GM18507 (cell line): ENCODE results near the gene WDR27.

Experiments
- DNase-seq: peaks from one replicate; pipeline ENCODE4 v3.0.0; 2011; ENCODE audit warnings: low read depth; ENCODE audit not compliant: insufficient read length; ENCODE audit errors: extremely low spot score
- FAIRE-seq: peaks from 2 replicates; lab custom pipeline; 2011; peaks lifted over from hg19 to GRCh38; lab: Jason Lieb, UNC

WDR27 gene

DNA sequence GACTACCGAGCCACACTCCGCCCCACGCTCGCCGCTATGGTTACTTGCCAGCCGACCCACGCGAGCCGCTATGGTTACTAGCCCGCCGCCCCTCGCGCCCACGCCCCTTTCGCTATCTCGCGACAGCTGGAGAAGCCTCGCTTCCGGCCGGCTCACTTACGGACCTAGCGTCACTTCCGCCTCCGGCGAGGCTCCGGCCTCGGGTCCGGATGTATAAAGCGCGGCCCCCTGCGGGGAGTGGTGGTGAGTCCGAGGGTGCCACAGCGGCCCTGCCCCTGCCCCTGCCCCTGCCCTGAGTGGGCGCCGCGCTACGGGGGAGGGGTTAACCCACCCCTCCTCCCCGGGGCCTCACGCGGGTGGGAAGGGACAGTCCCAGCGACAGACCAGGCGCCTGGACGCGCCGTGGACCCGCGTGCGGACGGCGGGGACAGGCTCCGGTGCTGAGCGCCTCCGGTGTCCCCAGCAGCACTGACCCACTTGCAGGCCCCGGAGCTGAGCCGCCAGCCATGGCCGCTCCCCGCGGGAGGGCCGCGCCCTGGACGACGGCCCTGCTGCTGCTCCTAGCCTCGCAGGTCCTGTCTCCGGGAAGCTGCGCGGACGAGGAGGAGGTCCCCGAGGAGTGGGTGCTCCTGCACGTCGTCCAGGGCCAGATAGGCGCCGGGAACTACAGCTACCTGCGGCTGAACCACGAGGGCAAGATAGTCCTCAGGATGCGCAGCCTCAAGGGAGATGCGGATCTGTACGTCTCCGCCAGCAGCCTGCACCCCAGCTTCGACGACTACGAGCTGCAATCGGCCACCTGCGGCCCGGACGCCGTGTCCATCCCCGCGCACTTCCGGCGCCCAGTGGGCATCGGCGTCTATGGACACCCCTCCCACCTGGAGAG lies at the start of gene WDR27, which contains the start of gene C6orf120:
TSS of gene WDR27 (minus strand) at position 76 of the 886 bp plus-strand sequence. CDS start 13,024 bp downstream, outside the sequence.
TSS of gene C6orf120 (plus strand) at position 173 of the 886 bp plus-strand sequence. CDS start at position 507, 334 bp downstream.
- peak; percentile 94 for FAIRE-seq

GRCh38 chr6:169746556-169746955 lies 44.7 kb upstream of the WDR27 start:
- no peak for FAIRE-seq
- DNase-seq = no peak

More for the DNA sequence above, at the start of gene WDR27, which contains the start of gene C6orf120:
- DNase-seq = peak; percentile 90

- no peak for FAIRE-seq
- no peak for DNase-seq
Observed at GRCh38 chr6:169745405-169745804, 43.6 kb upstream of the WDR27 start.

GRCh38 chr6:169741344-169741743 lies 39.5 kb upstream of the WDR27 start:
- FAIRE-seq = no peak
- no peak for DNase-seq

DNA sequence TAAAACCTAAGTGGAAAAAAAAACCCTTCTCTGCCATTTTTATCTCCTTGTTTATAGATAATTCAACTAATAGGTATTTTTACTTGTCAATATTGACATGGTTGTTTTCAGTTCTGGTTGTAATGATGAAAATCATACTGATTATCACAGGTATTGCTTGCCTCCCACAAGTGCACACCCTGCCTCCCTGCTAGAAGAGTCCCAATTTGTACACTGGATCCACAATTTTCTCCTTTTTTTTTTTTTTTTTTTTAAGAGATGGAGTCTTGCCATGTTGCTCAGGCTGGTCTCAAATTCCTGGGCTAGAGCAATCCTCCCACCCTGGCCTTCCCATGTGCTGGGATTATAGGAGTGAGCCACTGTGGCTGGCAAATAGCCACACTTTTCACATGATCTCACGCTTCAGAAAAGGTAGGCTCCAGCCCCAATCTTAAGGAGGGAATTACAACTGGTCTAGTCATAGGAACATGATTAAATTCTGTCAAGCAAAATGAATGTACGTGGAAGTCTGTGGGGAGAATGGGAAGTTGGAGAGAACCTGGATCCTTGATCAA lies 37.2 kb upstream of the WDR27 start:
- DNase-seq (no peak), FAIRE-seq (no peak)

DNA sequence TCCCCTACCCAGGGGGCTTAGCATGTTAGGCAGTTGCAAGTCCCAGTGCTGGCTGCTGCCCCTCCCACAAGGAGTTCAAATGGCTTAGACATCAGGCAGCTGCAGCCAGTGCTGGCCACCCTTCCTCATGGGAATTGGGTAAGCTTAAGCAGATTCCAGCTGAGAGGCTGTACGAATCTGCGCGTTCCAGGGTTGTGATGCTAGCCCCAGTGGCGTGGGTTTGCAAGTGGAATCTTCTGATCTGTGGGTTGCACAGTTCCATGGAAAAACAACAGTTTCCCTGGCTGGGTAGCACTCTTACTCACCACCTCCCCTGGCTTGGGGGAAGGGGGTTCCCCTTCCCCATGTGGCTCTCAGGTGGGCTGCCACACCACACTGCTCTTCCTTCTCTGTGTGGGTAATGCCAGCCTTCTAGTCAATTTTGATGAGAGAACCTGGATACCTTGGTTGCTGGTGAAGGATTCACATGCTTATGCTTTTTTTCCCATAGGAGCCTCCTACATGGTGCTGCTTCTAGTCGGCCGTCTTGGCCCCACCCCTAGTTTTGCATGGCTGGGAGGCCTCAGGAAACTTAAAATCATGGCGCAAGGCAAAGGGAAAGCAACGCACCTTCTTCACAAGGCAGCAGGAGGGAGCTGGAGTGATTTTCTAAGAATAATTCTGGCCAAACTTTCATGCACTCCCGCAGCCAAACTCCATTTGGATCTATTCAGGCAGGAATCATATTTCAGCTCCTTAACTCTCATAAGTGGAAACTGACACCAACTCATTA lies 36.6 kb upstream of the WDR27 start:
- DNase-seq (no peak), FAIRE-seq (no peak)

DNA sequence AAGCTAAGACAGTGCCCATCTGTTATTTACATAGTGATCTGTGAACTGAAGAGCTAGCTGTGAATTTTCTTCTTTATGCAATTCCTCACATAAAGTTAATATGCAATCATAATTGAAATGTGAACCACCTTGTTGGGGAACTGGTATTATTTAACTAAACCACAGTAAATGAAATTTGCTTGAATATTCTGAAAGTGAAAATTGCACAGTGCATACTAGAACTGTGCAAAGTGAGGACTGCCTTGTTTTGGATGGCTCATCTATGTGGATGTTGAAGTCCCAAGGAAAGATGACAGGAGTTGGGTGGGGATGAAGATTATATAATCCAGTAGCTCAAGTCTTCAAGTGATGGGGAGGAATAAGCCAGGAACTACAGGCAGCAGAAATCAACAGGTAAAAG lies 28.1 kb upstream of the WDR27 start:
- no peak for FAIRE-seq
- DNase-seq = no peak

- DNase-seq (no peak), FAIRE-seq (no peak)
Observed at GRCh38 chr6:169726963-169727362, 25.1 kb upstream of the WDR27 start.

DNA sequence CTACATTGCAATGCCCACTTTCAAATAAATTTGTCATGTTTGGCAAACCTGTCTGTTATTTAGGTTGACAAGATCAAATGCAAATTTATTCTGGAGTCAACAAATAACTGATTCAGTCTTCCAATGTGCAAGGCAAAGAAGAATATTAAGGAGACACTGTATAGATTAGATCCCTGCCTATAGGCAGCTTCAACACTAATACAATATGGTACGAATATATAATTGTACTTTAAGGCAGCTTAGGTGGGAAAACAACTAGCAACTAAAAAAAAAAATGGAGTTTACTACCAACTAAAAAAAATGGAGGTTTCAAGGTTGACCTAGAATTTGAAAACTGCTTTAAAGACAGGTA lies 24.2 kb upstream of the WDR27 start:
- DNase-seq (no peak), FAIRE-seq (no peak)

- FAIRE-seq (peak; percentile 12), DNase-seq (no peak)
Observed at GRCh38 chr6:169725125-169726048, 23.6 kb upstream of the WDR27 start.

GRCh38 chr6:169724494-169725124 lies 22.8 kb upstream of the WDR27 start, which contains the start of gene PHF10:
TSS of gene PHF10 (minus strand) at chr6:169724500. CDS start at chr6:169723931, 569 bp downstream.
- FAIRE-seq = no peak
- DNase-seq = no peak

DNA sequence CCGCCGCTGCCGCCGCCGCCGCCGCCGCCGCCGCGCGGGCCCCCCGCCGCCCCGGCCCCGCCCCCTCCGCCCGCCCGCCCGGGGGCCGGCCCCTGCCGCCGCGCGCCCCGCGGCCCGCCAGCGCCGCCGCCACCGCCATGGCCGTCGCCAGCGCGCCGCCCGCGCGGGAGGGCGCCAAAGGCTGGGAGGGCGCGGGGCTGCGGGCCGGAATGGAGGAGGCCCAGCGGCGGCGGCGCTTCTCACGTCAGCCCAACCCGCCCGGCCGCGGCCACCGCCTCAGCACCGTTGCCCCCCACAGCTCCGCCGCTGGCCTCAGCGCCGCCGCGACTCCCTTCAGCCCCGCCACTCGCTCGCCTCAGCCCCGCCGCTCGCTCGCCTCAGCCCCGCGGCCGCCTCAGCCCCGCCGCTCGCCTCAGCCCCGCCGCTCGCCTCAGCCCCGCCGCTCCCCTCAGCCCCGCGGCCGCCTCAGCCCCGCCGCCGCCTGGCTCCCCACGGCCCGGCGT lies 22.2 kb upstream of the WDR27 start:
- DNase-seq = no peak
- FAIRE-seq = no peak

- DNase-seq = no peak
- FAIRE-seq = peak; percentile 55
Observed at GRCh38 chr6:169723200-169723909, 21.5 kb upstream of the WDR27 start.

- FAIRE-seq (peak; percentile 48), DNase-seq (no peak)
Observed at GRCh38 chr6:169722362-169723199, 20.8 kb upstream of the WDR27 start.

GRCh38 chr6:169720207-169720855 lies 18.5 kb upstream of the WDR27 start:
- FAIRE-seq = peak; percentile 24

DNA sequence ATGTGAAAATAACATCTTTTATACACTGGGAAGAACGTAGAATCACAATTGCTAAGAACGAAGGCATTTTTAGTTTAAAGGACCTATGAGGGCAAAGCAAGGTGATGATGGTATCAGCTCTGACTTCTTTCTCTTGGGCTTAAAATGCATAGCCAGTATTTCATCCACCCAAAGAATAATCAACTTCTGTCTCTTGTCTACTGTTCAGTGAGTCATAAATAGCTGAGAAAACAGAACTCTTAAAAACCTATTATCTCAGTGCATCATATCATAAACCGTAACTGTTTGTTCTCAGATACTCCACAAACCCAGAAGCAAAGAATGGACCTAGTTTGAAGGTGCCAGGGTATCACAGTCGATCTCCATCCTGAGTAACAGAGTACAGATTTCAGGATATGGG lies 17.3 kb upstream of the WDR27 start:
- DNase-seq (no peak), FAIRE-seq (no peak)

More at GRCh38 chr6:169720207-169720855, 18.5 kb upstream of the WDR27 start:
- no peak for DNase-seq
